Measurements from ENCODE around the gene UCN2.
A peak's percentile ranks its signal among the peaks of the same experiment; 100 is the strongest.

The UCN2 gene

DNA sequence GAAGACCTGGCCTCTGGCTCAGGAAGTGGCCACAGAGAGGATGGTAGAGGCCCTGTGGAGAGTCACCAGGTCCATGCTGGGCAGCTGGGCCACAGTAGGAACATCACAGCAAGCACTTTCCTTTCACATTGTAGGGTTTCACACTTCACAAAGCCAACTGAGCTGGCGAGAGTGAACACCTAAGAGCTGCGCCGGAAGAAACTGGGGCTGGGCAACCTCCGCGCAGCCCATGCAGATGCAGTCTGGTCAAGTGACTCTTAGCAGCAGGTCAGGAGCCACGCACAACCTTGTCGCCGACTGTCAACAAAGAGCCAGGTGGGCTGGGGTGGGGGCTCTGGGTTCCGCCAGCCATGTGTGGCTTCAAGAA lies 44.3 kb downstream of the UCN2 start:
- no peak for DNase-seq (ENCODE audit: low spot score)
- ChIA-PET CTCF (no interaction called here), POLR2A (ENCODE audit: low non-redundant PET) (interaction anchor here (0.6 kb wide), 1 partner anchor 33 kb away, joined by 3 read pairs; no protein-coding TSS in a partner anchor)
- TF ChIP-seq, protein P1, sequence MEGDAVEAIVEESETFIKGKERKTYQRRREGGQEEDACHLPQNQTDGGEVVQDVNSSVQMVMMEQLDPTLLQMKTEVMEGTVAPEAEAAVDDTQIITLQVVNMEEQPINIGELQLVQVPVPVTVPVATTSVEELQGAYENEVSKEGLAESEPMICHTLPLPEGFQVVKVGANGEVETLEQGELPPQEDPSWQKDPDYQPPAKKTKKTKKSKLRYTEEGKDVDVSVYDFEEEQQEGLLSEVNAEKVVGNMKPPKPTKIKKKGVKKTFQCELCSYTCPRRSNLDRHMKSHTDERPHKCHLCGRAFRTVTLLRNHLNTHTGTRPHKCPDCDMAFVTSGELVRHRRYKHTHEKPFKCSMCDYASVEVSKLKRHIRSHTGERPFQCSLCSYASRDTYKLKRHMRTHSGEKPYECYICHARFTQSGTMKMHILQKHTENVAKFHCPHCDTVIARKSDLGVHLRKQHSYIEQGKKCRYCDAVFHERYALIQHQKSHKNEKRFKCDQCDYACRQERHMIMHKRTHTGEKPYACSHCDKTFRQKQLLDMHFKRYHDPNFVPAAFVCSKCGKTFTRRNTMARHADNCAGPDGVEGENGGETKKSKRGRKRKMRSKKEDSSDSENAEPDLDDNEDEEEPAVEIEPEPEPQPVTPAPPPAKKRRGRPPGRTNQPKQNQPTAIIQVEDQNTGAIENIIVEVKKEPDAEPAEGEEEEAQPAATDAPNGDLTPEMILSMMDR (conservative IDR thresholded peaks at IDR 0.05; ENCODE audit: low read depth) = no peak
- peak overlapping the region; percentile 52 for H3K27ac ChIP-seq

DNA sequence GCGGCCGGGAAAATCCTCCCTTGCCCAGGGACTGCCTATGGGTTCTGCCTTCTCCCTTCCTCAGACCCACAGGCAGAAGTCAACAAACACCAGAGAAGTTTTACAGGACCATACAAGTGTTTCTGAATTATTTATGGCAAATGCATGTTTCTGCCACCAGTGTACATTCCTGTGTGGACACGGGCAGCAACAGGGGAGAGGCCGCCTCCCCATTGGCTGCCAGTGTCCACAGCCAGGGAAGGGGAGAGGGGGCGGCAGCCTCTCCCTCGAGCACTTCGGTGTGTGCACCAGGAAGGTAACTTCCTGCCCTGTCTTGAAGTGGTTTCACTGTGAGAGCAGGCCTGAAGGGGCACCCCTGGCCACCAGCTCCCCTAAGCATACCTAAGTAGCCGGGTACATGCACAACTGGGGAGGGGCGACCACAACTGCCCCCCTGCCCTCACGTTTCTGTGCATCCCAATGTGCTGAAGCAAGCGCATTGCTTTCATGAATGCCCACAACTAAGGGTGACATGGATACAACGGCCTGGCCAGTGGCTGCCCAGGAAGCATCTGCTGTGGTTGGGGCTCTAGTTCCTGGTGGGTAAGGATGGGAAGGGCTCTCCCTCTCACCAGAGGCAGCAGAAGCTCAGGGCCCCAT lies 44.8 kb downstream of the UCN2 start:
- TF ChIP-seq, protein P1 (conservative IDR thresholded peaks at IDR 0.05; ENCODE audit: low read depth) = no peak
- CTCF ChIA-PET = no interaction called here
- no peak for DNase-seq (ENCODE audit: low spot score)
- H3K27ac ChIP-seq = peak overlapping the region; percentile 52
- POLR2A ChIA-PET (ENCODE audit: low non-redundant PET) = interaction anchor here (0.6 kb wide), 1 partner anchor 33 kb away, joined by 3 read pairs; no protein-coding TSS in a partner anchor

DNA sequence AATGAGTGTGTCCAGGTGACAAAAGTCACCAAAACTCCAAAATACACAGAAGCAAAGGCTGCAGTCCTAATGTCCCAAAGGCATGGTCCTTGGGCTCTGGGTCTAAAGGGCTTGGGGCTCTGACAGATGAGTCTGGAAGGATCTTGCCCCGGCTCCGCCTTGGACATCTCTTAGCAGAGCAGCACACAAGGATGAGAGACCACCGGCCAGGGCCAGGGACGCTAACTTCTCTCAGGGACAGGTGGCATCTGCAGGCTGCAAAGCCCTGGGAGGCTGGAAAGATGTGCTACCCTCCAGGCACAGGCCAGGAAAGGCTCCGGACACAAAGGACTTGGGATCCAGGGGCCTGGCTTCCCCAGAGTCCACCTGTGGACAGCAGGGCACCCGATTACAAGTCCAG lies 45.5 kb downstream of the UCN2 start:
- H3K27ac ChIP-seq = peak overlapping the region; percentile 52
- DNase-seq (ENCODE audit: low spot score) = no peak
- TF ChIP-seq, protein P1 (conservative IDR thresholded peaks at IDR 0.05; ENCODE audit: low read depth) = no peak
- ChIA-PET POLR2A (ENCODE audit: low non-redundant PET) (no interaction called here), CTCF (no interaction called here)

DNA sequence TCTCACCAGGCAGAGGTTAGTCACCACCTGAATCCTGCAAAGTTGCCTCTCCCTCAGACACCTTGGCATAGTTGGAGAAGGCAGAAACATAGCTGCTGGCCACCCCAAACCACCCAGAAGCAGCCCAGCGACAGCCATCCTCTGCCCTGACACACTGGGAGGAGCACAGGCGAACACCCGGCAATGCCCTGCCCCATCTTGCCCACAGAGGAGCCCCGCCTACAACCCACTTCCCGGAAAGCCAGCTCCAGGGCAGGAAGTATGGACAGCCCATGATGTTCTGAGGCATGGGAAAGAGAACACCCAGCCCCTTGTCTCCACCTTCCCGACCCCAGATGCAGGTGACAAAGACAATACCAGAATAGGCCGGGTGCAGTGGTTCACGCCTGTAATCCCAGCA lies 47.0 kb downstream of the UCN2 start:
- no peak for DNase-seq (ENCODE audit: low spot score)
- ChIA-PET POLR2A (ENCODE audit: low non-redundant PET) (no interaction called here), CTCF (no interaction called here)
- TF ChIP-seq, protein P1 (conservative IDR thresholded peaks at IDR 0.05; ENCODE audit: low read depth) = no peak
- H3K27ac ChIP-seq = peak overlapping the region; percentile 52

DNA sequence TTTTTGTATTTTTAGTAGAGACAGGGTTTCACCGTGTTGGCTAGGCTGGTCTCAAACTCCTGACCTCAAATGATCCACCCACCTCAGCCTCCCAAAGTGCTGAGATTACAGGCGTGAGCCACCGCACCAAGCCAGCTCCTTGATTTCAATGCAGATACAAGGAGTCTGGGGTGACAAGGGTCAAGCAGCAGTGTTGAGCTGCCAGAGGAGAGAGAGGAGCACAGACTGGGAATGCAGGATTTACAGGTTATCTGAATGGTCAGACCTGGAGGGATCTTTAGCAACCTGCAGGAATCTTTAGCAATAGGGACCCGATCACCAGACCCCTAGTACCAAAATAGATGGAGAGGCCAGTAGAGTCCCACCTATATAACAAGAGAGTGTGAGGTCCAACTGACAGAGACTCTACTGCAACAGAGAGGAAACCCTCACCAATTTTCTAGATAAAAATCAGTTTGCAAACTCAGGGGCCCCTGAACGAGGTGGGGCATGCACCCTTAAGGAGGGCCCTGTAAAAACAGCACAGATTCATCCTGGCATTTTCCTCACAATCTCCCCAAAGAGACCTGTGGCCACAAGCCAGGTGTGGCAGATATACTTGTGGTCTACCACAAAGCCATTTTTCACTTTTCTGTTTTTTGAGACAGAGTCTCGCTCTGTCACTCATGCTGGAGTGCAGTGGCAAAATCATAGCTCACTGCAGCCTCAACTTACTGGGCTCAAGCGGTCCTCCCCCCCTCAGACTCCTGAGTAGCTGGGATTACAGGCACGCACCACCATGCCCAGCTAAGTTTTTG lies 49.0 kb downstream of the UCN2 start:
- TF ChIP-seq, protein P1 (conservative IDR thresholded peaks at IDR 0.05; ENCODE audit: low read depth) = no peak
- ChIA-PET CTCF (interaction anchor here (0.6 kb wide), 1 partner anchor 210 kb away, joined by 7 read pairs; no protein-coding TSS in a partner anchor), POLR2A (ENCODE audit: low non-redundant PET) (no interaction called here)
- DNase-seq (ENCODE audit: low spot score) = no peak
- no peak overlapping the region for H3K27ac ChIP-seq

Measured in RWPE1 (cell line).